ENCODE data around the gene PODNL1. TPM values are rescaled to one million over a fixed set of nuclear protein-coding genes. Genes with fewer than 3 reads are reported as not detected.
A peak's percentile ranks its signal among the peaks of the same experiment; 100 is the strongest.

PODNL1 gene, protein sequence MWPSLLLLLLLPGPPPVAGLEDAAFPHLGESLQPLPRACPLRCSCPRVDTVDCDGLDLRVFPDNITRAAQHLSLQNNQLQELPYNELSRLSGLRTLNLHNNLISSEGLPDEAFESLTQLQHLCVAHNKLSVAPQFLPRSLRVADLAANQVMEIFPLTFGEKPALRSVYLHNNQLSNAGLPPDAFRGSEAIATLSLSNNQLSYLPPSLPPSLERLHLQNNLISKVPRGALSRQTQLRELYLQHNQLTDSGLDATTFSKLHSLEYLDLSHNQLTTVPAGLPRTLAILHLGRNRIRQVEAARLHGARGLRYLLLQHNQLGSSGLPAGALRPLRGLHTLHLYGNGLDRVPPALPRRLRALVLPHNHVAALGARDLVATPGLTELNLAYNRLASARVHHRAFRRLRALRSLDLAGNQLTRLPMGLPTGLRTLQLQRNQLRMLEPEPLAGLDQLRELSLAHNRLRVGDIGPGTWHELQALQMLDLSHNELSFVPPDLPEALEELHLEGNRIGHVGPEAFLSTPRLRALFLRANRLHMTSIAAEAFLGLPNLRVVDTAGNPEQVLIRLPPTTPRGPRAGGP
- 6.2 and 9.2 TPM in 2 replicates for total RNA-seq (2014; rRNA removed; shearing (Covaris generic))
- 36.8 and 45.3 TPM in 2 replicates for polyA plus RNA-seq (2016; fragmentation: Nextera tagmentation; extraction: Ambion mirVana)

DNA sequence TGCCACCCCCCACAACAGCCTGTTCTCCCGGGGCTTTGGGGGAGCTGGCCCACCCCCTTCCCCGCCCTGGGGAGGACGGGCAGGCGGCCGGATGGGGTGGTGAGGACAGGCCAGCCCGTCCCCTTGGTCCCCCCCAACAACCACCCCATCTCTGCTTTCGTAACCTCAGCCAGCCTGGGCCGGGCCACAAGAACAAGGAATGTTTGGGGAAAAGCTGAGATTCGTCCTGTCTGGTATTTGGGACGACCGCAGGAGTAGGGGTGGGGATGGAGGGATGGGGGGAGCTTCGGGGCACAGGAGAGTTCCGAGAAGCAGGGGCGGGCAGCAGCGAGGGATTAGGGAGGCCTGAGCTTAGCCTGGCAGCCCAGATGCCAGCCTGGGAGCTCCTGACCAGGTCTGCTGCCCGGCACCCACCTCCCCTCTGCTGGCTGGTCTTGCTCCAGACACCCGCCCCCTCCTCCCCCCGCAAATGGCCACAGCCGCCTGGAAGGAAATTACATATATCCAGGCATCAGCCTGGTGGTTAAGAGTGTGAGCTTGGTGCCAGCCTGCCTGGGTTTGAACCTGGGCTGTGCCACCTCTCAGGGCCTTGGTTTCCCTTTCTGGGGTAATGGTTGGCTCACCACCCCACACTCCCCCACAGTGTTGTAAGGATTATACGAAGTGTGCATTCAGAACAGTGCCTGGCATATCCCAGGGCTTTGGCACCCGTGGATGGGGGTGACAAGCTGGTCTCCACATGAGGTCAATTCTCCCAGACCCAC lies at the start of gene PODNL1:
Gene PODNL1, minus strand, starts transcription at position 117 of the 764 bp plus-strand sequence. CDS start 236 bp downstream, outside the sequence.
- WGBS, 2 experiments (ENCODE audit: low coverage in 1 of 2, low lambda C conversion rate in 2 of 2, missing lambda C conversion rate in 2 of 2) = 11 to 13% methylated on average over 12 to 21 of the region's 21 CpGs
- peak within 1 kb of the TSS; percentile 74 for H3K4me3 ChIP-seq
- H2AFZ ChIP-seq = peak within 1 kb of the TSS; percentile 78
- H3K27me3 ChIP-seq (replicated peaks; ENCODE audit: insufficient read depth) = no peaks in the 10 kb centered on the region
- H3K36me3 ChIP-seq (ENCODE audit: low read depth) = no peaks in the 10 kb centered on the region
- in situ Hi-C loops (cut with MboI) = no loop called here
- H3K9me2 ChIP-seq (ENCODE audit: insufficient read depth) = no peaks in the 10 kb centered on the region
- no peaks in the 10 kb centered on the region for H3K9me3 ChIP-seq (ENCODE audit: low read depth)
- no peaks in the 10 kb centered on the region for H3K79me2 ChIP-seq (ENCODE audit: insufficient read depth)
- peak within 1 kb of the TSS; percentile 69 for H3K9ac ChIP-seq
- TF ChIP-seq EZH2phosphoT487 (IDR thresholded peaks at IDR 0.05; ENCODE audit: insufficient read depth, low read depth) (no peak), EZH2 (IDR thresholded peaks at IDR 0.05; ENCODE audit: insufficient read depth, poor library complexity, severe bottlenecking) (no peak)
- H3K4me1 ChIP-seq (ENCODE audit: insufficient read depth) = peaks cover 6% of the 10 kb centered on the region
- DNase-seq = peak; percentile 85
- peak within 1 kb of the TSS; percentile 67 for H3K4me2 ChIP-seq (ENCODE audit: unreplicated experiment)
- no peaks in the 10 kb centered on the region for H3F3A ChIP-seq (ENCODE audit: insufficient read depth)
- H4K20me1 ChIP-seq (ENCODE audit: insufficient read depth) = no peaks in the 10 kb centered on the region
- H3K27ac ChIP-seq = peak within 1 kb of the TSS; percentile 39

DNA sequence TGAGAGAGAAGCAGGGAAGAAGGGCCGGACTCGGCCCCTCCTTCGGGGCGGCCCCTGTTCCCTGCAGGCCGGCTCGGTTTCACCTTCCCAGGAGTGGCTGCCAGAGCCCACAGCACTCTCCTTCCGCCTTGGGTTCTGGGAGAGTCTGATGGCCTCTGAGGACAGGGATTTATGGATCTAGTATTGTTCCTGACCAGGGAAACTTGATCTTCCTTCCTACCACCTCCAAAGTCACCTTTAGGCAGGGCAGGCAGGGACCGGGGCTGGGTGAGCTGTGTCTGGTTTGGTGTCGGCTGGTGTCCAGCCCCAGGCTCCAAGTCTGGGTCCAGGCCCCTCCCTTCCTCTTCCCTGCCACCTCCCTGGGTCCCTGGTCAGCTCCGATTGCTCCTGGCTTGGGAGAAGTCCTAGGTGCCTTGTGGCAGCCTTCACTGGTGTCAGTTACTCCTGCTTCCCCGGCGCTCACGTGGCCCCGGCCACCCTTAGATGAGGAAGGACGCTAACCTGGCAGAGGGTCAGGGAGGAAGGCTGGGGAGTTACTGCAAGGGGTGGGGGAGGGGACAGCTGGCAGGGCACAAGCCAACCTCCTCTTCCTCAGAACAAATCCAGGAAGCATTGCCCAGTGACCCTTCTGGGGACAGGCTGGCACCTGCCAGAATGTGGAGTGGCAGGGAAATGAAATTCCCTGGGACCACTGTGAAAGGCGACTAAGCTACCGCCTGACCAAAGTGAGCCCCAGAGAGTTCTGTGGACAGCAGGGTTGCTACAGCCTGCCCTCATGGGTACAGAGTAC lies 49.1 kb upstream of the PODNL1 start:
- in situ Hi-C loops (cut with MboI) = no loop called here
- Histone ChIP-seq H3K9me2 (ENCODE audit: insufficient read depth) (no peaks in the 10 kb centered on the region), H3K79me2 (ENCODE audit: insufficient read depth) (no peaks in the 10 kb centered on the region), H3K36me3 (ENCODE audit: low read depth) (no peaks in the 10 kb centered on the region), H3K9ac (peak overlapping the region; percentile 63), H3K9me3 (ENCODE audit: low read depth) (no peaks in the 10 kb centered on the region), H3K4me2 (ENCODE audit: unreplicated experiment) (no peak overlapping the region), H3K27ac (no peak overlapping the region), H3K27me3 (replicated peaks; ENCODE audit: insufficient read depth) (no peaks in the 10 kb centered on the region), H3K4me1 (ENCODE audit: insufficient read depth) (peaks cover 7% of the 10 kb centered on the region; the same call in 1 of the 2 replicates), H3F3A (ENCODE audit: insufficient read depth) (no peaks in the 10 kb centered on the region), H4K20me1 (ENCODE audit: insufficient read depth) (no peaks in the 10 kb centered on the region), H2AFZ (no peak overlapping the region), H3K4me3 (no peak overlapping the region)
- 91 to 92% methylated on average over 12 to 17 of the region's 17 CpGs for WGBS, 2 experiments (ENCODE audit: low coverage in 1 of 2, low lambda C conversion rate in 2 of 2, missing lambda C conversion rate in 2 of 2)
- no peak for DNase-seq
- TF ChIP-seq EZH2 (IDR thresholded peaks at IDR 0.05; ENCODE audit: insufficient read depth, poor library complexity, severe bottlenecking) (no peak), EZH2phosphoT487 (IDR thresholded peaks at IDR 0.05; ENCODE audit: insufficient read depth, low read depth) (no peak)

DNA sequence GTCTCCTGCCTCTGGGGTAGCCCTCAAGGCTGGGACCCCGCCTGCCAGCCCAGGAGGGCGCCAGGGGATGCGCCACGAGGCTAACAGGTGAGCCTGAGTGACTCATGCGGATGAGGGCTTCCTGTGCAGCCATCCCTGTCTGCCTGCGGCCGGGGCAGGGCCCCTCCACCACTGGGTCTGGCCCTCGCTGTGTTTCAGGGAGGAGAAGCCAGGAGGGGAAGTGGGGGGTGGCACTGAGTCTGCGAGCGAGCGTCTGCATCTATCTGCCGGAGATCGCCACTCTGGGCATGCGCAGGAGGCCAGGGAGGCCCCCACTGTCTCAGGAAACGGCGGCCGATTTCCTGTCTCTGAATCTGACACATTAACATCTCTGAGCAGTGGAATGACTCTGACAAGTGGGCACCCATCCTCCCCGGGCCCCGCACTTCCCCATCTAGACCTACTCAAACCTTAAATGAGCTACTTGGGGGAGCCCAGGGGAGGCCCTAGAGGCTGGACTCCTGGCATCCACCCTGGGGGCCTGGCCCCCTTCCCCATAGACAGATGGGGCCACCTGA lies 48.2 kb upstream of the PODNL1 start:
- H3K9ac ChIP-seq = peak overlapping the region; percentile 63
- in situ Hi-C loops (cut with MboI) = no loop called here

More for the DNA sequence above, 48.2 kb upstream of the PODNL1 start:
- Histone ChIP-seq H3K4me2 (ENCODE audit: unreplicated experiment) (peak overlapping the region; percentile 69), H3K79me2 (ENCODE audit: insufficient read depth) (no peaks in the 10 kb centered on the region), H3K4me1 (ENCODE audit: insufficient read depth) (peaks cover 7% of the 10 kb centered on the region; the same call in 1 of the 2 replicates), H2AFZ (peak overlapping the region; percentile 78), H3K36me3 (ENCODE audit: low read depth) (no peaks in the 10 kb centered on the region), H4K20me1 (ENCODE audit: insufficient read depth) (no peaks in the 10 kb centered on the region), H3K4me3 (peak overlapping the region; percentile 38; the same call in 1 of the 2 replicates), H3K27ac (peak overlapping the region; percentile 29; the same call in 1 of the 2 replicates), H3K27me3 (replicated peaks; ENCODE audit: insufficient read depth) (no peaks in the 10 kb centered on the region), H3K9me2 (ENCODE audit: insufficient read depth) (no peaks in the 10 kb centered on the region), H3F3A (ENCODE audit: insufficient read depth) (no peaks in the 10 kb centered on the region), H3K9me3 (ENCODE audit: low read depth) (no peaks in the 10 kb centered on the region)
- peak; percentile 90 for DNase-seq
- TF ChIP-seq EZH2 (IDR thresholded peaks at IDR 0.05; ENCODE audit: insufficient read depth, poor library complexity, severe bottlenecking) (no peak), EZH2phosphoT487 (IDR thresholded peaks at IDR 0.05; ENCODE audit: insufficient read depth, low read depth) (no peak)
- WGBS, 2 experiments (ENCODE audit: low coverage in 1 of 2, low lambda C conversion rate in 2 of 2, missing lambda C conversion rate in 2 of 2) = 7 to 14% methylated on average over 15 to 18 of the region's 19 CpGs

All from GM23248 (cell line).